ENCODE results near the gene NOLC1. TPM values are rescaled to one million over a fixed set of nuclear protein-coding genes. Genes with fewer than 3 reads are reported as not detected.

NOLC1 gene
- total RNA-seq, 4 donors from 2014 or later, result 38.6 to 90.6 (median 83.4) TPM

GRCh38 chr10:102123223-102123622 lies 29.0 kb upstream of the NOLC1 start:
- Histone ChIP-seq H3K27me3 (no peaks in the 10 kb centered on the region), H3K4me3 (no peak overlapping the region), H3K9me3 (no peaks in the 10 kb centered on the region), H3K27ac (peak overlapping the region in 2 of 4 donors; percentile 58 to 99), H3K4me1 (peaks cover 9 to 39% (median 18%) of the 10 kb centered on the region in 3 donors), H3K36me3 (no peaks in the 10 kb centered on the region)
- TF ChIP-seq POLR2A (IDR thresholded peaks at IDR 0.05) (no peak), CTCF (IDR thresholded peaks at IDR 0.05) (no peak)
- DNase-seq, result no peak
- 84 to 93% methylated on average over 3 of the region's 3 CpGs for WGBS, 2 donors
- intact Hi-C loops (cut with DNase I), result no loop called here

GRCh38 chr10:102131286-102132170 lies 20.7 kb upstream of the NOLC1 start:
- Histone ChIP-seq H3K9me3 (no peaks in the 10 kb centered on the region), H3K27me3 (no peaks in the 10 kb centered on the region), H3K36me3 (no peaks in the 10 kb centered on the region), H3K4me1 (peaks cover 24 to 48% (median 27%) of the 10 kb centered on the region in 3 donors), H3K4me3 (no peak overlapping the region), H3K27ac (peak overlapping the region in 3 of 4 donors; percentile 94 to 99 (median 98))
- DNase-seq, result no peak
- TF ChIP-seq CTCF (IDR thresholded peaks at IDR 0.05), result no peak
- TF ChIP-seq POLR2A (IDR thresholded peaks at IDR 0.05), result no peak
- intact Hi-C loops (cut with DNase I), result no loop called here
- 67 to 68% methylated on average over 8 of the region's 8 CpGs for WGBS, 2 donors

- no peak for TF ChIP-seq POLR2A (IDR thresholded peaks at IDR 0.05)
- TF ChIP-seq CTCF (IDR thresholded peaks at IDR 0.05), result no peak
- WGBS, 2 donors, result 15 to 19% methylated on average over 8 of the region's 8 CpGs
- H3K27ac ChIP-seq, result peak overlapping the region; percentile 94 to 99 (median 97)
- H3K27me3 ChIP-seq, result no peaks in the 10 kb centered on the region
- DNase-seq, result no peak
- H3K4me3 ChIP-seq, result peak overlapping the region; percentile 86 to 99 (median 98)
- no peaks in the 10 kb centered on the region for H3K9me3 ChIP-seq
- no peaks in the 10 kb centered on the region for H3K36me3 ChIP-seq
- intact Hi-C loops (cut with DNase I), result no loop called here
- peaks cover 28 to 54% (median 32%) of the 10 kb centered on the region in 3 donors for H3K4me1 ChIP-seq
Observed at GRCh38 chr10:102132193-102132562, 20.0 kb upstream of the NOLC1 start.

GRCh38 chr10:102132563-102133372 lies 19.4 kb upstream of the NOLC1 start, which contains the start of gene PPRC1:
TSS of gene PPRC1 (plus strand) at chr10:102133040. CDS start at chr10:102133069, 29 bp downstream.
- DNase-seq, result peak; percentile 99
- Histone ChIP-seq H3K9me3 (no peaks in the 10 kb centered on the region), H3K27ac (peak within 1 kb of the TSS; percentile 94 to 99 (median 97)), H3K27me3 (no peaks in the 10 kb centered on the region), H3K4me1 (peaks cover 31 to 60% (median 34%) of the 10 kb centered on the region in 3 donors), H3K36me3 (peaks cover 0 to 4% (median 1%) of the 10 kb centered on the region in 3 donors), H3K4me3 (peak within 1 kb of the TSS; percentile 86 to 99 (median 98))
- intact Hi-C loops (cut with DNase I), result no loop called here
- peak; percentile 83 to 96 (median 92) for TF ChIP-seq CTCF (IDR thresholded peaks at IDR 0.05)
- peak in 2 of 4 donors; percentile 69 to 77 for TF ChIP-seq POLR2A (IDR thresholded peaks at IDR 0.05)
- 0% methylated on average over 17 to 20 of the region's 64 CpGs for WGBS, 2 donors
